Adrenal gland (tissue), 12 donors: Measurements from ENCODE around the gene ESR2. TPM values are rescaled to one million over a fixed set of nuclear protein-coding genes. Genes with fewer than 3 reads are reported as not detected.

ENCODE experiments used
- DNase-seq, 7 donors: peaks; one replicate each; pipeline ENCODE4 v3.0.0-alpha.2; 2019 to 2020
- H3K27ac ChIP-seq, 5 donors: fragments of 200-600 bp; sonication (generic) in 4 of 5; 1 replicate in 3 of 5; 2 replicates in 2 of 5; pipeline versions ENCODE4 v1.5.1 to v1.8.0; 2016 to 2020; ENCODE audit warnings: mild to moderate bottlenecking in 1 of 5
- H3K27me3 ChIP-seq: fragments of 200-600 bp; 2 replicates; pipeline ENCODE4 v1.8.0; 2021
- H3K36me3 ChIP-seq, 2 donors: fragments of 200-600 bp; replicated peaks in 1 of 2; 1 replicate in 1 of 2; 2 replicates in 1 of 2; pipeline versions ENCODE4 v1.5.1 to v1.8.0; 2018 to 2022
- H3K4me1 ChIP-seq, 2 donors: fragments of 200-600 bp; replicated peaks in 1 of 2; 1 replicate in 1 of 2; 2 replicates in 1 of 2; pipeline versions ENCODE4 v1.5.1 to v1.8.0; 2018 to 2021
- H3K4me3 ChIP-seq, 4 donors: fragments of 200-600 bp; sonication (generic) in 3 of 4; one replicate each; pipeline ENCODE4 v1.5.1; 2016 to 2018
- H3K9me3 ChIP-seq, 3 donors: fragments of 200-600 bp; sonication (generic) in 1 of 3; replicated peaks in 1 of 3; 1 replicate in 2 of 3; 2 replicates in 1 of 3; pipeline versions ENCODE4 v1.5.1 to v1.8.0; 2016 to 2021
- POLR2A ChIP-seq, 2 donors: fragments of 450-650 bp; IDR thresholded peaks; one replicate each; pipeline ENCODE4 v1.6.1; 2017; ENCODE audit warnings: antibody characterized with exemption in 2 of 2, mild to moderate bottlenecking in 2 of 2, moderate library complexity in 1 of 2
- WGBS, 4 donors: extraction: QIAGEN DNeasy Blood & Tissue Kit in 2 of 4; methylation state at CpG; one replicate each; pipeline versions ENCODE4 v1.1.5 to v1.1.7; 2013 to 2017; 5-methylcytosine and 5-hydroxymethylcytosine counted together
- intact Hi-C, 2 donors: fragments of 100-400 bp; cut with DNase I; formaldehyde crosslinking; loops; one replicate each; pipeline versions ENCODE4 v1.14.1 to v1.15.0; 2022 to 2023
- polyA plus RNA-seq, 3 donors: library from polyadenylated mRNA; stranded (reverse); fragments of 200-250 nt in 2 of 3; fragments of 350-450 nt in 1 of 3; fragmentation: Illumina TruSeq in 1 of 3; extraction: RNeasy Lipid Tissue Mini Kit (QIAGEN cat#74804) in 1 of 3; gene quantifications; one replicate each; pipeline ENCODE4 v1.2.3, GENCODE V29; 2013 to 2014
- total RNA-seq, 9 donors: library from RNA; depleted of rRNA in 4 of 9; stranded (reverse); fragments of >200 nt in 4 of 9; fragments of 120-200 nt in 1 of 9; fragmentation: NEBNext Ultra II Directional in 1 of 9; extraction: Animal tissue kit (Norgen Biotek cat#: 25700) in 1 of 9; gene quantifications; one replicate each; pipeline versions ENCODE4 v1.1.0 to v1.2.4, GENCODE V29; 2013 to 2023
- TF ChIP-seq, protein P1 (sequence below), 6 experiments: fragments of 450-650 bp in 4 of 6; fragments of 200-600 bp in 2 of 6; sonication (generic) in 1 of 6; IDR thresholded peaks; 1 replicate in 5 of 6; 2 replicates in 1 of 6; pipeline versions ENCODE4 v1.5.1 to v1.8.0; 2016 to 2021; ENCODE audit warnings: antibody characterized with exemption in 6 of 6, mild to moderate bottlenecking in 2 of 6, moderate library complexity in 1 of 6
- donor health status: healthy with polysubstance abuse.
- donor health status: Bipolar disorder and iron deficiency.
- donor health status: DM: yes; HTN: yes; CAD: no.
- donor health status: DM: no; HTN: no; CAD: no.
- donor health status: DM: no; HTN: no; CAD: no.
- donor health status: DM: yes; HTN: yes; CAD: no.

Gene ESR2
- total and polyA plus RNA-seq, 12 donors, result 3.0 to 36.0 (median 18.8) TPM

DNA sequence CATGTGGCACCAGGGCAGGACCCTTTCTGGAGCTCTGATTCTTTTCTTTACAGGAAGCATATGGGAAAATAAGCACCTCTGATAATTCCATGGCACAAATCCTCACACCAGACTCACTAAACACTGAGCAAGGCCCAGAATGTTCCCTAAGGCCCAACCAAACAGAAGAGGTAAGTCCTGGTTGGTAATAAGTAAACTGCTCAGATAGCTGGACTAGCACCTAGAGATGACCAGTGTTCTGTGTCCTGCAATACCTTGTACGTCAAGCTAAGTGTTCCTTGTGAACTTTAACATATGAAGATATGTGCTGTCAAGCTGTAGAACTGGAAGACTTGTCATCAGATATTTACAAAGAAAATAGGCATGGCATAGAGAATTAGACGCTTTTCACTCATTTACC is 186.7 kb downstream of the ESR2 start:
- WGBS, 4 donors, result 96 to 100% (median 97%) methylated on average over 2 of the region's 2 CpGs
- TF ChIP-seq POLR2A (IDR thresholded peaks at IDR 0.05), result no peak
- TF ChIP-seq, protein P1, sequence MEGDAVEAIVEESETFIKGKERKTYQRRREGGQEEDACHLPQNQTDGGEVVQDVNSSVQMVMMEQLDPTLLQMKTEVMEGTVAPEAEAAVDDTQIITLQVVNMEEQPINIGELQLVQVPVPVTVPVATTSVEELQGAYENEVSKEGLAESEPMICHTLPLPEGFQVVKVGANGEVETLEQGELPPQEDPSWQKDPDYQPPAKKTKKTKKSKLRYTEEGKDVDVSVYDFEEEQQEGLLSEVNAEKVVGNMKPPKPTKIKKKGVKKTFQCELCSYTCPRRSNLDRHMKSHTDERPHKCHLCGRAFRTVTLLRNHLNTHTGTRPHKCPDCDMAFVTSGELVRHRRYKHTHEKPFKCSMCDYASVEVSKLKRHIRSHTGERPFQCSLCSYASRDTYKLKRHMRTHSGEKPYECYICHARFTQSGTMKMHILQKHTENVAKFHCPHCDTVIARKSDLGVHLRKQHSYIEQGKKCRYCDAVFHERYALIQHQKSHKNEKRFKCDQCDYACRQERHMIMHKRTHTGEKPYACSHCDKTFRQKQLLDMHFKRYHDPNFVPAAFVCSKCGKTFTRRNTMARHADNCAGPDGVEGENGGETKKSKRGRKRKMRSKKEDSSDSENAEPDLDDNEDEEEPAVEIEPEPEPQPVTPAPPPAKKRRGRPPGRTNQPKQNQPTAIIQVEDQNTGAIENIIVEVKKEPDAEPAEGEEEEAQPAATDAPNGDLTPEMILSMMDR (IDR thresholded peaks at IDR 0.05), result no peak
- DNase-seq, result no peak
- H3K9me3 ChIP-seq, result no peaks in the 10 kb centered on the region
- H3K27me3 ChIP-seq, result no peaks in the 10 kb centered on the region
- H3K4me3 ChIP-seq, result no peak overlapping the region
- H3K36me3 ChIP-seq, result no peaks in the 10 kb centered on the region
- peaks cover 5 to 13% of the 10 kb centered on the region in 2 donors for H3K4me1 ChIP-seq
- H3K27ac ChIP-seq, result no peak overlapping the region
- intact Hi-C loops, result no loop called here

DNA sequence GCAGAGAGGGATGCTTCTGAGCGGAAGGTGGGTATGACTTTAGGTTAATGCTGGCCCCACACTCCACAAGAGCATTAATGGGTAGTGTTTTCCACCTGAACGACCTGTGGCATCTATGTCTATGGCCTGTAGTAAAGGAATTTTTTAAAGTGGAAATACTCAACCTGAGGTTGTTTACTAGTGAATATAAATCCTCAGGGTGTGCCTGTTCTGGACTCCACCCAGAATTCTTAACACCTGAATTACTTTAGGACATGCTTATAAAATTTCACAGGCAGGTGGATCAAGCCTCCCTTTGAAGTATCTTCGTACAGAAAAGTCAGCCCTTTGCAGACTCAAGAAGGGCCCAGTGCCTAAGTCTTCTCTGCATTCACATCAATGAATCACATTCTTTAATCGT is 196.1 kb downstream of the ESR2 start:
- H3K4me3 ChIP-seq, result no peak overlapping the region
- peaks cover 0 to 8% of the 10 kb centered on the region in 2 donors for H3K36me3 ChIP-seq
- H3K9me3 ChIP-seq, result no peaks in the 10 kb centered on the region
- no peak overlapping the region for H3K27ac ChIP-seq
- 91 to 97% (median 93%) methylated on average over 4 of the region's 4 CpGs for WGBS, 4 donors
- DNase-seq, result no peak
- H3K27me3 ChIP-seq, result no peaks in the 10 kb centered on the region
- no peaks in the 10 kb centered on the region for H3K4me1 ChIP-seq
- TF ChIP-seq, protein P1 (IDR thresholded peaks at IDR 0.05), result no peak
- TF ChIP-seq POLR2A (IDR thresholded peaks at IDR 0.05), result no peak
- intact Hi-C loops, result no loop called here

DNA sequence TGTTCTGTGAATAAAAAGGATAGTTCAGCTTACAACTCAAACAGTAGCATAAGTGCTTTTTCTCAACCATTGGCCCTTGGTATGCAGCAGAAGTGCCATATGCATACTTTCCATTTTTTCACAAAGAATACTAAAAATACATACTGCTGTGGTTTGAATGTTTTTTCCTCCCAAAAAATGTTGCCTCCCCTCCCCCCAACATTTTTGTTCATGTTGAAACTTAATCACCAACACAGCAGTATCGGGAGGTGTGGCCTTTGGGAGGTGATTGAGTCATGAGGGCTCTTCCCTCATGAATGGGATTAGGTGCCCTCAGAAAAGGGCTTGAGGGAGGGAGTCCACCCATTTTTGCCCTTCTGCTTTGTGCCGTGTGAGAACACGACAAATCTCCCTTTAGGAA is 198.6 kb downstream of the ESR2 start:
- WGBS, 4 donors, result 92 to 96% (median 94%) methylated on average over 3 of the region's 3 CpGs

DNA sequence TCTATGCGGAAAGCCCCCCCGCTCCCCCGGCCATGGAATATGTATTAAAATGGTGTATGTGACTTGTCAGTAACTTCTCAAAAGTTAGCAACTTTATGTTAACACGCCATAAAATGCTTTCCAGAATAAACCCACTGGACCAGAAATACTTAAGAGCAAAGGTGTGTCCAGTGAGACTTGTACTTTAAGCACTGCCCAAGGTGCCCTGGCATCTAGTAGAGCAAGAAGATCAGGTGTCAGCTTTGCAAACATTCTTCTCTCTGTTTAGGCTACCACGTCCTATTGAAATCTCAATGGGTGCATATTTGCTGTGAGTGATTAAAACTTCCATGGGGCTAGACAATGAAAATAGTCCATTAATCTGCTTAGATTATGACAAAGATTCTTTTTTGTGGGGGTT is 201.2 kb downstream of the ESR2 start:
- Histone ChIP-seq H3K27me3 (no peaks in the 10 kb centered on the region), H3K4me1 (no peaks in the 10 kb centered on the region), H3K27ac (no peak overlapping the region), H3K4me3 (no peak overlapping the region), H3K9me3 (no peaks in the 10 kb centered on the region), H3K36me3 (peaks cover 0 to 12% of the 10 kb centered on the region in 2 donors)
- intact Hi-C loops, result no loop called here
- 75 to 96% (median 78%) methylated on average over 5 of the region's 5 CpGs for WGBS, 4 donors
- TF ChIP-seq POLR2A (IDR thresholded peaks at IDR 0.05), result no peak
- TF ChIP-seq, protein P1 (IDR thresholded peaks at IDR 0.05), result no peak
- no peak for DNase-seq

More for the DNA sequence above, 198.6 kb downstream of the ESR2 start:
- Histone ChIP-seq H3K9me3 (no peaks in the 10 kb centered on the region), H3K36me3 (peaks cover 0 to 12% of the 10 kb centered on the region in 2 donors), H3K27ac (no peak overlapping the region), H3K4me1 (no peaks in the 10 kb centered on the region), H3K27me3 (no peaks in the 10 kb centered on the region), H3K4me3 (no peak overlapping the region)
- no peak for DNase-seq
- no peak for TF ChIP-seq POLR2A (IDR thresholded peaks at IDR 0.05)
- TF ChIP-seq, protein P1 (IDR thresholded peaks at IDR 0.05), result no peak
- intact Hi-C loops, result no loop called here
